ENCODE measurements around the gene ARHGAP15. TPM values are rescaled to one million over a fixed set of nuclear protein-coding genes. Genes with fewer than 3 reads are reported as not detected.

ARHGAP15 gene
- total RNA-seq, 1 experiment from 2014 or later: 0.17 TPM

GRCh38 chr2:143779021-143779420, 649.8 kb downstream of the ARHGAP15 start:
- peak; percentile 12 for DNase-seq (ENCODE audit: extremely low read depth, low read depth)

GRCh38 chr2:143786026-143786765, 657.0 kb downstream of the ARHGAP15 start:
- DNase-seq (ENCODE audit: extremely low read depth, low read depth): no peak

- DNase-seq (ENCODE audit: extremely low read depth, low read depth): no peak
Observed at GRCh38 chr2:143787674-143788073, 658.5 kb downstream of the ARHGAP15 start.

GRCh38 chr2:143792602-143793001, 663.4 kb downstream of the ARHGAP15 start:
- no peak for DNase-seq (ENCODE audit: extremely low read depth, low read depth)

GRCh38 chr2:143793381-143793780, 664.2 kb downstream of the ARHGAP15 start:
- DNase-seq (ENCODE audit: extremely low read depth, low read depth): no peak

GRCh38 chr2:143796051-143796450, 666.8 kb downstream of the ARHGAP15 start:
- no peak for DNase-seq (ENCODE audit: extremely low read depth, low read depth)

GRCh38 chr2:143801561-143801960, 672.3 kb downstream of the ARHGAP15 start:
- DNase-seq (ENCODE audit: extremely low read depth, low read depth): no peak

GRCh38 chr2:143802242-143802641, 673.0 kb downstream of the ARHGAP15 start:
- DNase-seq (ENCODE audit: extremely low read depth, low read depth): no peak

- no peak for DNase-seq (ENCODE audit: extremely low read depth, low read depth)
Observed at GRCh38 chr2:143802871-143803650, 673.8 kb downstream of the ARHGAP15 start.

- DNase-seq (ENCODE audit: extremely low read depth, low read depth): no peak
Observed at GRCh38 chr2:143803936-143804335, 674.7 kb downstream of the ARHGAP15 start.

- peak; percentile 5 for DNase-seq (ENCODE audit: extremely low read depth, low read depth)
Observed at GRCh38 chr2:143805666-143806065, 676.4 kb downstream of the ARHGAP15 start.

- no peak for DNase-seq (ENCODE audit: extremely low read depth, low read depth)
Observed at GRCh38 chr2:143807192-143807591, 678.0 kb downstream of the ARHGAP15 start.

- DNase-seq (ENCODE audit: extremely low read depth, low read depth): no peak
Observed at GRCh38 chr2:143807671-143808070, 678.5 kb downstream of the ARHGAP15 start.

GRCh38 chr2:143808166-143808565, 678.9 kb downstream of the ARHGAP15 start:
- DNase-seq (ENCODE audit: extremely low read depth, low read depth): no peak

- DNase-seq (ENCODE audit: extremely low read depth, low read depth): no peak
Observed at GRCh38 chr2:143815082-143815481, 685.9 kb downstream of the ARHGAP15 start.

- DNase-seq (ENCODE audit: extremely low read depth, low read depth): no peak
Observed at GRCh38 chr2:143816916-143817315, 687.7 kb downstream of the ARHGAP15 start.

Small RNA genes within 50 kb of the gene (small RNA-seq; reads per million reads assigned to genes)
- 0 reads per million in 2 experiments for gene MTND4LP12
